HepG2 (cell line): ENCODE measurements around the gene ISLR2. TPM values are rescaled to one million over a fixed set of nuclear protein-coding genes. Genes with fewer than 3 reads are reported as not detected.

Experiments
- ATAC-seq: fragments of 200-7000 bp; cut with Tn5 transposase; 3 replicates; pipeline ENCODE4 v1.9.1; 2020; ENCODE audit warnings: mild to moderate bottlenecking, moderate library complexity
- BruUV-seq: library from RNA; stranded (reverse); fragments of 400-500 nt; replicated peaks from 2 replicates; lab custom pipeline; 2021; lab: Mats Ljungman, UMichigan
- CTCF ChIA-PET: fragments of 300-600 bp; formaldehyde crosslinking; extraction: SDS; loops from one replicate; lab custom pipeline; 2021; ENCODE audit warnings: low total read pairs, inconsistent platforms, low intra/inter-chr PET ratio; lab: Yijun Ruan, JAX
- POLR2A ChIA-PET: fragments of 350-600 bp; sonication (Branson Sonifier 250); formaldehyde crosslinking; loops from one replicate; lab custom pipeline; 2020; ENCODE audit warnings: antibody characterized with exemption, inconsistent platforms; lab: Yijun Ruan, JAX
- DNase-seq: peaks from one replicate; pipeline ENCODE4 v3.0.0-alpha.2; 2015; ENCODE audit warnings: low spot score
- FAIRE-seq: peaks from 3 replicates; lab custom pipeline; 2011; peaks lifted over from hg19 to GRCh38; lab: Jason Lieb, UNC
- H2AFZ ChIP-seq: one replicate; pipeline ENCODE4 v1.6.1; 2011; ENCODE audit warnings: low read length, inconsistent platforms
- H3K27ac ChIP-seq: fragments of 300-600 bp; 3 replicates; pipeline ENCODE4 v1.8.0; 2011; ENCODE audit warnings: mixed run types, mild to moderate bottlenecking, mixed read lengths, low read length, inconsistent platforms; ENCODE audit not compliant: insufficient read depth; ENCODE audit errors: extremely low read length
- H3K27me3 ChIP-seq, 2 experiments: fragments of 200-600 bp in 1 of 2; 2 replicates in 1 of 2; 3 replicates in 1 of 2; pipeline versions ENCODE4 v1.6.0 to v1.8.0; 2011; ENCODE audit warnings: low read length in 2 of 2, mild to moderate bottlenecking in 2 of 2, moderate library complexity in 2 of 2, inconsistent platforms in 1 of 2; ENCODE audit not compliant: insufficient read depth in 2 of 2, control insufficient read depth in 1 of 2
- H3K36me3 ChIP-seq, 2 experiments: fragments of 200-600 bp in 1 of 2; replicated peaks in 1 of 2; 2 replicates in 1 of 2; 3 replicates in 1 of 2; pipeline versions ENCODE4 v1.5.1 to v1.8.0; 2011; ENCODE audit warnings: low read length in 2 of 2, inconsistent platforms in 1 of 2; ENCODE audit not compliant: insufficient read depth in 2 of 2, control insufficient read depth in 1 of 2
- H3K4me1 ChIP-seq: 2 replicates; pipeline ENCODE4 v1.5.1; 2012; ENCODE audit warnings: low read length, inconsistent platforms; ENCODE audit not compliant: insufficient read depth
- H3K4me2 ChIP-seq: 2 replicates; pipeline ENCODE4 v1.6.0; 2011; ENCODE audit warnings: low read depth, low read length, inconsistent platforms
- H3K4me3 ChIP-seq, 3 experiments: fragments of 200-600 bp in 1 of 3; sonication (generic), shearing (Covaris generic) in 1 of 3; replicated peaks in 1 of 3; 2 replicates each; pipeline ENCODE4 v1.5.1; 2011 to 2016; ENCODE audit warnings: low read length in 3 of 3, inconsistent platforms in 2 of 3, low read depth in 2 of 3, mild to moderate bottlenecking in 2 of 3, control low read depth in 1 of 3, mixed read lengths in 1 of 3; ENCODE audit not compliant: insufficient read depth in 1 of 3
- H3K79me2 ChIP-seq: one replicate; pipeline ENCODE4 v1.6.1; 2011; ENCODE audit warnings: low read length, inconsistent platforms; ENCODE audit not compliant: insufficient read depth
- H3K9ac ChIP-seq: 2 replicates; pipeline ENCODE4 v1.6.0; 2011; ENCODE audit warnings: mild to moderate bottlenecking, low read depth, low read length, inconsistent platforms; ENCODE audit not compliant: insufficient read depth
- H3K9me3 ChIP-seq: 2 replicates; pipeline ENCODE4 v1.5.1; 2012; ENCODE audit warnings: mild to moderate bottlenecking, low read length
- H4K20me1 ChIP-seq: 2 replicates; pipeline ENCODE4 v1.6.0; 2011; ENCODE audit warnings: inconsistent platforms, mild to moderate bottlenecking, low read length, moderate library complexity; ENCODE audit not compliant: insufficient read depth
- CREB1 ChIP-seq, 2 experiments: fragments of 450-650 bp in 1 of 2; IDR thresholded peaks; 2 replicates each; pipeline ENCODE4 v1.6.1; 2016 to 2017; ENCODE audit warnings: control low read depth in 1 of 2, mild to moderate bottlenecking in 1 of 2, missing compliant biosample characterization in 1 of 2, missing genetic modification characterization in 1 of 2
- IKZF1 ChIP-seq: fragments of 450-650 bp; IDR thresholded peaks from 2 replicates; pipeline ENCODE4 v1.7.1; 2016
- KAT2B ChIP-seq: fragments of 150-350 bp; IDR thresholded peaks from 2 replicates; pipeline ENCODE4 v1.6.1; 2014; ENCODE audit warnings: low read depth, low read length, borderline replicate concordance
- PHF21A ChIP-seq: sonication (generic); formaldehyde crosslinking; IDR thresholded peaks from 2 replicates; pipeline ENCODE4 v1.5.0; 2020; ENCODE audit warnings: mild to moderate bottlenecking, missing genetic modification reagents
- POLR2AphosphoS2 ChIP-seq: IDR thresholded peaks from 2 replicates; pipeline ENCODE4 v1.6.1; 2011; ENCODE audit warnings: low read depth, low read length, improper control_type of control experiment
- PRMT3 ChIP-seq: sonication (generic); formaldehyde crosslinking; IDR thresholded peaks from 2 replicates; pipeline ENCODE4 v1.8.1; 2022; ENCODE audit warnings: low read depth, mild to moderate bottlenecking, moderate library complexity, missing genetic modification reagents, borderline replicate concordance
- TCF12 ChIP-seq, 2 experiments: fragments of 450-650 bp in 1 of 2; sonication (generic) in 1 of 2; formaldehyde crosslinking in 1 of 2; IDR thresholded peaks; 2 replicates each; pipeline versions ENCODE4 v1.6.1 to v1.8.0; 2017 to 2022; ENCODE audit warnings: antibody characterized with exemption in 1 of 2, mild to moderate bottlenecking in 1 of 2, missing genetic modification reagents in 1 of 2, moderate library complexity in 1 of 2
- TOPORS ChIP-seq: sonication (generic); formaldehyde crosslinking; IDR thresholded peaks from 2 replicates; pipeline ENCODE4 v1.8.0; 2023; ENCODE audit warnings: mild to moderate bottlenecking, missing genetic modification reagents
- ZFP37 ChIP-seq: sonication (generic); formaldehyde crosslinking; IDR thresholded peaks from 2 replicates; pipeline ENCODE4 v1.4.0; 2020; ENCODE audit warnings: missing genetic modification reagents, borderline replicate concordance
- ZFP62 ChIP-seq: sonication (generic); formaldehyde crosslinking; IDR thresholded peaks from 2 replicates; pipeline ENCODE4 v1.4.0; 2020; ENCODE audit warnings: missing genetic modification reagents
- ZNF143 ChIP-seq: sonication (generic); formaldehyde crosslinking; IDR thresholded peaks from 2 replicates; pipeline ENCODE4 v1.4.0; 2020; ENCODE audit warnings: missing genetic modification reagents
- ZNF232 ChIP-seq: sonication (generic); formaldehyde crosslinking; IDR thresholded peaks from 2 replicates; pipeline ENCODE4 v1.4.0; 2020; ENCODE audit warnings: missing genetic modification reagents, borderline replicate concordance
- ZNF510 ChIP-seq: sonication (generic); formaldehyde crosslinking; IDR thresholded peaks from 2 replicates; pipeline ENCODE4 v1.4.0; 2020; ENCODE audit warnings: low read depth, mild to moderate bottlenecking, missing genetic modification reagents
- ZNF569 ChIP-seq: sonication (generic); formaldehyde crosslinking; IDR thresholded peaks from 2 replicates; pipeline ENCODE4 v1.5.0; 2020; ENCODE audit warnings: mild to moderate bottlenecking, missing genetic modification reagents, moderate library complexity, borderline replicate concordance
- ZNF83 ChIP-seq: sonication (generic); formaldehyde crosslinking; IDR thresholded peaks from 2 replicates; pipeline ENCODE4 v1.4.0; 2020; ENCODE audit warnings: missing genetic modification reagents, mild to moderate bottlenecking, borderline replicate concordance
- WGBS: methylation state at CpG from one replicate; pipeline ENCODE4 v1.1.6; 2017; ENCODE audit warnings: low lambda C conversion rate; 5-methylcytosine and 5-hydroxymethylcytosine counted together
- in situ Hi-C: cut with HindIII; loops from 2 replicates; pipeline ENCODE4 v1.10.0; 2017; ENCODE audit warnings: low pct_unique_long_range_greater_than_20kb; ENCODE audit not compliant: extremely low pct_ligation_motif_present
- intact Hi-C: fragments of 100-400 bp; cut with micrococcal nuclease; formaldehyde crosslinking; loops from one replicate; pipeline ENCODE4 v1.10.0; 2022; ENCODE audit not compliant: unreplicated experiment
- polyA plus RNA-seq, 8 experiments: library from polyadenylated mRNA; depleted of rRNA in 3 of 8; stranded (reverse) in 7 of 8; unstranded in 1 of 8; fragments of >200 nt; fragmentation: Illumina TruSeq in 4 of 8; extraction: Trizol in 4 of 8; gene quantifications; 2 replicates each; pipeline versions ENCODE4 v1.2.1 to v1.2.3, GENCODE V29; 2011 to 2016; ENCODE audit warnings: low read depth in 4 of 8, missing spikeins in 1 of 8, mixed read lengths in 1 of 8; ENCODE audit not compliant: insufficient read depth in 1 of 8
- total RNA-seq, 5 experiments: library from RNA; depleted of rRNA; stranded (reverse); fragments of >200 nt; fragmentation: Illumina TruSeq; extraction: Trizol; gene quantifications; 2 replicates each; pipeline ENCODE4 v1.2.3, GENCODE V29; 2016; ENCODE audit warnings: low read depth in 1 of 5
- TF ChIP-seq, protein P1 (sequence below): sonication (generic); formaldehyde crosslinking; IDR thresholded peaks from 2 replicates; pipeline ENCODE4 v1.5.0; 2020; ENCODE audit warnings: mild to moderate bottlenecking, missing genetic modification reagents, borderline replicate concordance
- TF ChIP-seq, protein P2 (sequence below): sonication (generic); formaldehyde crosslinking; conservative IDR thresholded peaks from 2 replicates; pipeline ENCODE4 v1.8.0; 2022; ENCODE audit warnings: missing genetic modification reagents

Gene ISLR2
- total and polyA plus RNA-seq, 2 of the 13 experiments (the other 11 are each of a cell fraction or from before 2014, with no cell fraction given) = not detected

DNA sequence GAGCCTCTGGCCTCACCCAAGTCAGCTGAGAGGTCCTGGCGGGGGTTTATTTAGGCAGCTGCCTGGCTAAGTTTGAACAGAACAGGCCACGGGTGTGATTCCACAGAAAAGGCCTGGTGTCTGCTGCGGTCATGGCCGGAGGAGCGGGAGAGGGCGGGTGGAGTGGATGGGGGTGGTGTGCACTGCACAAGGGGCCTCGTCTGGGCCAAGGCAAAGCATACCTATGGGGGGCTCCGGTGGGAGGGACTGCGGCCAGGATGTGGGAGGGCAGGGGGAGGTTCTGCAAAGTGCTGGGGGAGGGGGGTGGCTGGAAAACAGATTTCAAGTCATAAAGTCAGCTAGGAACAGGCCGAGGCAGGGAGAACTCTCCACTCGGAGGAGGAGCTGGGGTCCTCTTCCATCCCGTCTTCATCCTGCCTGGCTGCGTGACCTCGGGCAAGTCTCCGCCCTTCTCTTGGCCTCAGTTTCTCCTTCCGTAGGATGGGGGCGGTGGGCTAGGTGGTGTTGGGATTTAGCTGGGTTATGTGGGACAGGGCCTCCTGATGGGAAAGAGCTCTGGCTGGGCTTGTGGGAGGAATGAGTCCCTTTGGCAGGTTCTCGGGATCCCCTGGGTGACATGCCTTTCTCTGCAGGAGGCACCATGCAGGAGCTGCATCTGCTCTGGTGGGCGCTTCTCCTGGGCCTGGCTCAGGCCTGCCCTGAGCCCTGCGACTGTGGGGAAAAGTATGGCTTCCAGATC lies 44.0 kb downstream of the ISLR2 start:
- H3K4me1 ChIP-seq = no peaks in the 10 kb centered on the region
- no peak for FAIRE-seq
- no peak for ATAC-seq
- no TSS peak for BruUV-seq
- no peaks in the 10 kb centered on the region for H4K20me1 ChIP-seq
- no peak overlapping the region for H3K4me2 ChIP-seq
- H3K27ac ChIP-seq = no peak overlapping the region
- in situ Hi-C loops (no loop called here), intact Hi-C loops (no loop called here)
- 42% methylated on average over 10 of the region's 20 CpGs for WGBS
- CTCF ChIA-PET = no interaction called here
- no peak overlapping the region for H3K4me3 ChIP-seq
- no peak overlapping the region for H3K9ac ChIP-seq
- peaks cover 11 to 42% of the 10 kb centered on the region in 2 experiments; a peak in 4 of 5 replicates for H3K27me3 ChIP-seq
- no peaks in the 10 kb centered on the region for H3K79me2 ChIP-seq
- DNase-seq = no peak
- no peaks in the 10 kb centered on the region for H3K36me3 ChIP-seq
- no peaks in the 10 kb centered on the region for H3K9me3 ChIP-seq
- H2AFZ ChIP-seq = no peak overlapping the region
- POLR2A ChIA-PET = no interaction called here
- TF ChIP-seq, protein P1, sequence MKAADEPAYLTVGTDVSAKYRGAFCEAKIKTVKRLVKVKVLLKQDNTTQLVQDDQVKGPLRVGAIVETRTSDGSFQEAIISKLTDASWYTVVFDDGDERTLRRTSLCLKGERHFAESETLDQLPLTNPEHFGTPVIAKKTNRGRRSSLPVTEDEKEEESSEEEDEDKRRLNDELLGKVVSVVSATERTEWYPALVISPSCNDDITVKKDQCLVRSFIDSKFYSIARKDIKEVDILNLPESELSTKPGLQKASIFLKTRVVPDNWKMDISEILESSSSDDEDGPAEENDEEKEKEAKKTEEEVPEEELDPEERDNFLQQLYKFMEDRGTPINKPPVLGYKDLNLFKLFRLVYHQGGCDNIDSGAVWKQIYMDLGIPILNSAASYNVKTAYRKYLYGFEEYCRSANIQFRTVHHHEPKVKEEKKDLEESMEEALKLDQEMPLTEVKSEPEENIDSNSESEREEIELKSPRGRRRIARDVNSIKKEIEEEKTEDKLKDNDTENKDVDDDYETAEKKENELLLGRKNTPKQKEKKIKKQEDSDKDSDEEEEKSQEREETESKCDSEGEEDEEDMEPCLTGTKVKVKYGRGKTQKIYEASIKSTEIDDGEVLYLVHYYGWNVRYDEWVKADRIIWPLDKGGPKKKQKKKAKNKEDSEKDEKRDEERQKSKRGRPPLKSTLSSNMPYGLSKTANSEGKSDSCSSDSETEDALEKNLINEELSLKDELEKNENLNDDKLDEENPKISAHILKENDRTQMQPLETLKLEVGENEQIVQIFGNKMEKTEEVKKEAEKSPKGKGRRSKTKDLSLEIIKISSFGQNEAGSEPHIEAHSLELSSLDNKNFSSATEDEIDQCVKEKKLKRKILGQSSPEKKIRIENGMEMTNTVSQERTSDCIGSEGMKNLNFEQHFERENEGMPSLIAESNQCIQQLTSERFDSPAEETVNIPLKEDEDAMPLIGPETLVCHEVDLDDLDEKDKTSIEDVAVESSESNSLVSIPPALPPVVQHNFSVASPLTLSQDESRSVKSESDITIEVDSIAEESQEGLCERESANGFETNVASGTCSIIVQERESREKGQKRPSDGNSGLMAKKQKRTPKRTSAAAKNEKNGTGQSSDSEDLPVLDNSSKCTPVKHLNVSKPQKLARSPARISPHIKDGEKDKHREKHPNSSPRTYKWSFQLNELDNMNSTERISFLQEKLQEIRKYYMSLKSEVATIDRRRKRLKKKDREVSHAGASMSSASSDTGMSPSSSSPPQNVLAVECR (CRISPR knock-in tag) = no peak
- TF ChIP-seq PHF21A (no peak), ZNF143 (CRISPR knock-in tag) (no peak), KAT2B (no peak), ZFP37 (CRISPR knock-in tag) (no peak), ZNF83 (CRISPR knock-in tag) (no peak), ZFP62 (CRISPR knock-in tag) (no peak), POLR2AphosphoS2 (no peak), CREB1 (IDR thresholded peaks at IDR 0.05) (no peak), CREB1 (CRISPR knock-in tag; IDR thresholded peaks at IDR 0.05) (no peak), IKZF1 (no peak), TOPORS (no peak), ZNF569 (CRISPR knock-in tag) (no peak), TCF12 (IDR thresholded peaks at IDR 0.05) (no peak), TCF12 (CRISPR knock-in tag; IDR thresholded peaks at IDR 0.05) (no peak), ZNF232 (no peak), PRMT3 (CRISPR knock-in tag) (no peak), ZNF510 (CRISPR knock-in tag) (no peak)
- TF ChIP-seq, protein P2, sequence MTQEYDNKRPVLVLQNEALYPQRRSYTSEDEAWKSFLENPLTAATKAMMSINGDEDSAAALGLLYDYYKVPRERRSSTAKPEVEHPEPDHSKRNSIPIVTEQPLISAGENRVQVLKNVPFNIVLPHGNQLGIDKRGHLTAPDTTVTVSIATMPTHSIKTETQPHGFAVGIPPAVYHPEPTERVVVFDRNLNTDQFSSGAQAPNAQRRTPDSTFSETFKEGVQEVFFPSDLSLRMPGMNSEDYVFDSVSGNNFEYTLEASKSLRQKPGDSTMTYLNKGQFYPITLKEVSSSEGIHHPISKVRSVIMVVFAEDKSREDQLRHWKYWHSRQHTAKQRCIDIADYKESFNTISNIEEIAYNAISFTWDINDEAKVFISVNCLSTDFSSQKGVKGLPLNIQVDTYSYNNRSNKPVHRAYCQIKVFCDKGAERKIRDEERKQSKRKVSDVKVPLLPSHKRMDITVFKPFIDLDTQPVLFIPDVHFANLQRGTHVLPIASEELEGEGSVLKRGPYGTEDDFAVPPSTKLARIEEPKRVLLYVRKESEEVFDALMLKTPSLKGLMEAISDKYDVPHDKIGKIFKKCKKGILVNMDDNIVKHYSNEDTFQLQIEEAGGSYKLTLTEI (CRISPR knock-in tag) = no peak
